GM21528 (cell line): Measurements from ENCODE around the gene TAS2R42.

ENCODE experiments used
- ATAC-seq: cut with Tn5 transposase; IDR thresholded peaks from one replicate; pipeline ENCODE4 v1.9.1; 2021; ENCODE audit warnings: mild to moderate bottlenecking, moderate library complexity; ENCODE audit not compliant: unreplicated experiment, low FRiP score

Gene TAS2R42

GRCh38 chr12:11186837-11187236 is at the start of gene TAS2R42:
TAS2R42 (minus strand) TSS chr12:11186937; CDS start chr12:11186937, 0 bp downstream.
- no peak for ATAC-seq

- ATAC-seq, result no peak
Observed at GRCh38 chr12:11233532-11233931, 46.8 kb upstream of the TAS2R42 start.

GRCh38 chr12:11228296-11228879 is 41.7 kb upstream of the TAS2R42 start:
- no peak for ATAC-seq

GRCh38 chr12:11227373-11227772 is 40.6 kb upstream of the TAS2R42 start:
- no peak for ATAC-seq

GRCh38 chr12:11209113-11209512 is 22.4 kb upstream of the TAS2R42 start:
- ATAC-seq, result no peak

- no peak for ATAC-seq
Observed at GRCh38 chr12:11204173-11204572, 17.4 kb upstream of the TAS2R42 start.

GRCh38 chr12:11202811-11203210 is 16.1 kb upstream of the TAS2R42 start:
- no peak for ATAC-seq

- no peak for ATAC-seq
Observed at GRCh38 chr12:11183011-11183410, 3.7 kb downstream of the TAS2R42 start.

- no peak for ATAC-seq
Observed at GRCh38 chr12:11182529-11182928, 4.2 kb downstream of the TAS2R42 start.

- ATAC-seq, result no peak
Observed at GRCh38 chr12:11178250-11178649, 8.5 kb downstream of the TAS2R42 start.

GRCh38 chr12:11174022-11174421 is 12.7 kb downstream of the TAS2R42 start:
- no peak for ATAC-seq

GRCh38 chr12:11171969-11172675 is 14.6 kb downstream of the TAS2R42 start:
- ATAC-seq, result no peak

GRCh38 chr12:11171145-11171968 is 15.4 kb downstream of the TAS2R42 start, which contains the start of gene SMIM10L1:
SMIM10L1 (plus strand) TSS chr12:11171194; CDS start chr12:11171357, 163 bp downstream.
- peak; percentile 98 for ATAC-seq

GRCh38 chr12:11170810-11171144 is 16.0 kb downstream of the TAS2R42 start:
- ATAC-seq, result no peak

GRCh38 chr12:11166300-11166699 is 20.4 kb downstream of the TAS2R42 start:
- ATAC-seq, result no peak

GRCh38 chr12:11164384-11164783 is 22.4 kb downstream of the TAS2R42 start:
- ATAC-seq, result no peak

GRCh38 chr12:11162502-11162901 is 24.2 kb downstream of the TAS2R42 start:
- no peak for ATAC-seq

- ATAC-seq, result no peak
Observed at GRCh38 chr12:11158885-11159444, 27.8 kb downstream of the TAS2R42 start.

- no peak for ATAC-seq
Observed at GRCh38 chr12:11154400-11154925, 32.3 kb downstream of the TAS2R42 start.

- no peak for ATAC-seq
Observed at GRCh38 chr12:11152725-11153124, 34.0 kb downstream of the TAS2R42 start.

GRCh38 chr12:11150832-11151231 is 35.9 kb downstream of the TAS2R42 start:
- no peak for ATAC-seq
